Keratinocyte (primary cell): Measurements from ENCODE around the gene KLF7. TPM values are rescaled to one million over a fixed set of nuclear protein-coding genes. Genes with fewer than 3 reads are reported as not detected.
A peak's percentile ranks its signal among the peaks of the same experiment; 100 is the strongest.

Experiments used
- DNase-seq: peaks from one replicate; pipeline ENCODE4 v3.0.0-alpha.2; 2011; ENCODE audit warnings: low read depth, missing footprints, low spot score
- FAIRE-seq: peaks from 2 replicates; lab custom pipeline; 2011; peaks lifted over from hg19 to GRCh38; lab: Jason Lieb, UNC
- H2AFZ ChIP-seq: 2 replicates; pipeline ENCODE4 v1.6.0; 2012; ENCODE audit warnings: low read length, control low read depth, inconsistent platforms; ENCODE audit not compliant: control insufficient read depth
- H3K27ac ChIP-seq: 2 replicates; pipeline ENCODE4 v1.5.1; 2011; ENCODE audit warnings: low read length; ENCODE audit not compliant: control insufficient read depth, insufficient read depth
- H3K27me3 ChIP-seq: 3 replicates; pipeline ENCODE4 v1.6.0; 2011; ENCODE audit warnings: low read length; ENCODE audit not compliant: control insufficient read depth, insufficient read depth; ENCODE audit errors: extremely low read depth
- H3K36me3 ChIP-seq, 2 experiments: 2 replicates in 1 of 2; 3 replicates in 1 of 2; pipeline ENCODE4 v1.5.1; 2011; ENCODE audit warnings: low read length in 2 of 2, mild to moderate bottlenecking in 1 of 2; ENCODE audit not compliant: control insufficient read depth in 2 of 2, insufficient read depth in 2 of 2; ENCODE audit errors: extremely low read depth in 1 of 2
- H3K4me1 ChIP-seq: 3 replicates; pipeline ENCODE4 v1.5.1; 2011; ENCODE audit warnings: low read length; ENCODE audit not compliant: control insufficient read depth, insufficient read depth; ENCODE audit errors: extremely low read depth
- H3K4me2 ChIP-seq: 3 replicates; pipeline ENCODE4 v1.6.0; 2011; ENCODE audit warnings: low read depth, low read length; ENCODE audit not compliant: control insufficient read depth, insufficient read depth; ENCODE audit errors: extremely low read depth
- H3K4me3 ChIP-seq, 3 experiments: fragments of 200-600 bp in 1 of 3; sonication (generic) in 1 of 3; 2 replicates in 2 of 3; 3 replicates in 1 of 3; pipeline ENCODE4 v1.5.1; 2011 to 2016; ENCODE audit warnings: low read length in 3 of 3, mild to moderate bottlenecking in 3 of 3, control low read depth in 2 of 3, inconsistent platforms in 1 of 3, low read depth in 1 of 3, mixed read lengths in 1 of 3, mixed run types in 1 of 3, moderate library complexity in 1 of 3; ENCODE audit not compliant: control insufficient read depth in 2 of 3, insufficient read depth in 2 of 3; ENCODE audit errors: extremely low read depth in 1 of 3
- H3K79me2 ChIP-seq: 2 replicates; pipeline ENCODE4 v1.6.0; 2012; ENCODE audit warnings: low read length; ENCODE audit not compliant: control insufficient read depth, insufficient read depth
- H3K9ac ChIP-seq: 3 replicates; pipeline ENCODE4 v1.6.0; 2011; ENCODE audit warnings: low read length; ENCODE audit not compliant: control insufficient read depth, insufficient read depth; ENCODE audit errors: extremely low read depth
- H3K9me1 ChIP-seq: 3 replicates; pipeline ENCODE4 v1.6.0; 2011; ENCODE audit warnings: low read length; ENCODE audit not compliant: control insufficient read depth, insufficient read depth; ENCODE audit errors: extremely low read depth
- H3K9me3 ChIP-seq: 2 replicates; pipeline ENCODE4 v1.5.1; 2012; ENCODE audit warnings: low read depth, low read length; ENCODE audit not compliant: control insufficient read depth
- H4K20me1 ChIP-seq: 3 replicates; pipeline ENCODE4 v1.6.0; 2011; ENCODE audit warnings: low read length; ENCODE audit not compliant: control insufficient read depth, insufficient read depth; ENCODE audit errors: extremely low read depth
- EZH2 ChIP-seq: IDR thresholded peaks from one replicate; pipeline ENCODE4 v1.6.1; 2012; ENCODE audit warnings: inconsistent platforms, mild to moderate bottlenecking, low read length, moderate library complexity
- dilution Hi-C: fragments of 300-500 bp; cut with MboI; formaldehyde crosslinking; loops from one replicate; pipeline ENCODE4 v1.7.0; 2020; ENCODE audit warnings: low sequenced_read_pairs; ENCODE audit not compliant: extremely low pct_ligation_motif_present
- polyA plus RNA-seq, 5 experiments: library from polyadenylated mRNA; depleted of rRNA in 3 of 5; stranded (reverse) in 3 of 5; stranded (forward) in 1 of 5; unstranded in 1 of 5; fragments of >200 nt; gene quantifications; 1 replicate in 1 of 5; 2 replicates in 3 of 5; 3 replicates in 1 of 5; pipeline versions ENCODE4 v1.2.1 to v1.2.3, GENCODE V29; 2011 to 2012; ENCODE audit warnings: missing spikeins in 2 of 5, low read depth in 1 of 5, low replicate concordance in 1 of 5
- TF ChIP-seq, protein P1 (sequence below), 3 experiments: IDR thresholded peaks in 1 of 3; conservative IDR thresholded peaks in 1 of 3; optimal IDR thresholded peaks in 1 of 3; 2 replicates in 2 of 3; 3 replicates in 1 of 3; pipeline versions ENCODE3 to v1.5.1; 2011; ENCODE audit warnings: low read length in 3 of 3, mild to moderate bottlenecking in 3 of 3, moderate library complexity in 2 of 3, control low read depth in 1 of 3, inconsistent platforms in 1 of 3; ENCODE audit not compliant: insufficient read depth in 2 of 3; ENCODE audit errors: extremely low read depth in 1 of 3

KLF7 gene
- polyA plus RNA-seq, 1 donor (not counting 4 experiments of a cell fraction or from before 2014, with no cell fraction given) = 44.7 TPM

DNA sequence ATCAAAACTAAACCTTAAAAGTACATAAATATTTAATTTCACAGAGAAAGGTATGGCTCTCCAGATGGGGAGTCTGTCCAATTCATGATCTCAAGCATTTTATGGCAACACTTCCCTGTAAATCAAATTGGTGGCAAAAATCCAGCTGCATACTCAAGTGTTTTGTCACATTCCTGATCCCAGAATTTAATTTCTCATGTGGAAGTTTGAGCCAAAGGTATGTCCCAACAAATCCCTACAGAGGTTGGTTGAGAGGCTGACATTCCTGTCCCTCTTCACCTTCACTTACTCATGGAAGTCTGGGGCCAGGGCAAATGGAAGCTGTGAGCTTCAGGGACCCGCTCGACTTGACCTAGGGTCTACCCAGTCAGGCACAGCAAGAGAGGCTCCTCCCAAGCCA, 17.7 kb downstream of the KLF7 start:
- H3K79me2 ChIP-seq = peaks cover 100% of the 10 kb centered on the region
- TF ChIP-seq EZH2 = no peak
- TF ChIP-seq, protein P1, sequence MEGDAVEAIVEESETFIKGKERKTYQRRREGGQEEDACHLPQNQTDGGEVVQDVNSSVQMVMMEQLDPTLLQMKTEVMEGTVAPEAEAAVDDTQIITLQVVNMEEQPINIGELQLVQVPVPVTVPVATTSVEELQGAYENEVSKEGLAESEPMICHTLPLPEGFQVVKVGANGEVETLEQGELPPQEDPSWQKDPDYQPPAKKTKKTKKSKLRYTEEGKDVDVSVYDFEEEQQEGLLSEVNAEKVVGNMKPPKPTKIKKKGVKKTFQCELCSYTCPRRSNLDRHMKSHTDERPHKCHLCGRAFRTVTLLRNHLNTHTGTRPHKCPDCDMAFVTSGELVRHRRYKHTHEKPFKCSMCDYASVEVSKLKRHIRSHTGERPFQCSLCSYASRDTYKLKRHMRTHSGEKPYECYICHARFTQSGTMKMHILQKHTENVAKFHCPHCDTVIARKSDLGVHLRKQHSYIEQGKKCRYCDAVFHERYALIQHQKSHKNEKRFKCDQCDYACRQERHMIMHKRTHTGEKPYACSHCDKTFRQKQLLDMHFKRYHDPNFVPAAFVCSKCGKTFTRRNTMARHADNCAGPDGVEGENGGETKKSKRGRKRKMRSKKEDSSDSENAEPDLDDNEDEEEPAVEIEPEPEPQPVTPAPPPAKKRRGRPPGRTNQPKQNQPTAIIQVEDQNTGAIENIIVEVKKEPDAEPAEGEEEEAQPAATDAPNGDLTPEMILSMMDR (optimal IDR thresholded peaks at IDR 0.05 in 1 of 3, IDR thresholded peaks at IDR 0.05 in 1 of 3, conservative IDR thresholded peaks at IDR 0.05 in 1 of 3; ENCODE audit: extremely low read depth in 1 of 3, insufficient read depth in 2 of 3, low read length in 3 of 3) = no peak
- H3K9ac ChIP-seq = no peak overlapping the region
- no peaks in the 10 kb centered on the region for H3K9me3 ChIP-seq
- no peak overlapping the region for H3K27ac ChIP-seq
- peak; percentile 36 for DNase-seq
- FAIRE-seq = peak; percentile 56
- H3K27me3 ChIP-seq = no peaks in the 10 kb centered on the region
- H4K20me1 ChIP-seq = no peaks in the 10 kb centered on the region
- H2AFZ ChIP-seq = no peak overlapping the region
- no peak overlapping the region for H3K4me3 ChIP-seq
- no peaks in the 10 kb centered on the region for H3K9me1 ChIP-seq
- H3K36me3 ChIP-seq = peaks cover 17 to 47% of the 10 kb centered on the region in 2 experiments
- peak overlapping the region; percentile 34 for H3K4me2 ChIP-seq
- dilution Hi-C loops = no loop called here
- H3K4me1 ChIP-seq = peaks cover 26% of the 10 kb centered on the region

DNA sequence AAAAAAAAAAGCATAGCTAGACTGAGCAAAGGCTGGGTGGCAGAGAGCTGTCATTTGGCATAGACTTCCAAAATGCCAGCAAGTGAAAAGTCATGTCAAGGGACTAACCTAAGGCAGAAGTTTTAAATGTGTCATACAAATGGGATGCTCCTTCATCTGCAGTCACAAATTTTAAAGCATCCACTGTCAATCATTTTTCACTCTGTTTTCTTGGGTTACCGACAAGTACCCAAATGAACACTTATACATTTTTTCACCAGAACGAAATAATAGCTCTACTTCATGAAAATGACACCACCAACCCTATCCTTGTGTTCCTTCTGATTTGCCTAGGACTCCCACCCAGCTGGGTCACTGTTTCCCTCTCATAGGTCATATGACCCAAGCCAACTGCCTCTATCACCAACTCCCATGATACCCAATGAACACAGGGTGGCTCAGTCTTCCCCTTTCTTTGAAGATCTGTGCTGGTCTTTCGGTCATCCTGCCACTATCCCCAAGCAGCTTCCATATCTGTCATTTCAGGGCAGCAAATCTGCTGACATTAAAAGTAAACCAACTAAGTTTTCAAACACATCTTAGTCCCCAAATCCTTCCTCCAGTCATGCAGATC, 21.5 kb downstream of the KLF7 start:
- Histone ChIP-seq H3K9me1 (peaks cover 4% of the 10 kb centered on the region), H3K4me2 (no peak overlapping the region), H3K4me1 (peaks cover 20% of the 10 kb centered on the region), H4K20me1 (no peaks in the 10 kb centered on the region), H2AFZ (no peak overlapping the region), H3K36me3 (peaks cover 10 to 54% of the 10 kb centered on the region in 2 experiments), H3K9me3 (no peaks in the 10 kb centered on the region), H3K9ac (no peak overlapping the region), H3K27me3 (no peaks in the 10 kb centered on the region), H3K79me2 (peaks cover 98% of the 10 kb centered on the region), H3K27ac (no peak overlapping the region), H3K4me3 (no peak overlapping the region)
- dilution Hi-C loops = no loop called here
- TF ChIP-seq, protein P1 (optimal IDR thresholded peaks at IDR 0.05 in 1 of 3, IDR thresholded peaks at IDR 0.05 in 1 of 3, conservative IDR thresholded peaks at IDR 0.05 in 1 of 3; ENCODE audit: extremely low read depth in 1 of 3, insufficient read depth in 2 of 3, low read length in 3 of 3) = no peak
- TF ChIP-seq EZH2 = no peak
- no peak for DNase-seq
- FAIRE-seq = peak; percentile 57
